Prostate gland (tissue), 2 donors: Measurements from ENCODE around the gene PCK2.

Experiments
- CTCF ChIP-seq, 4 experiments: fragments of 200-600 bp in 2 of 4; fragments of 450-650 bp in 2 of 4; sonication (generic) in 2 of 4; IDR thresholded peaks; 1 replicate in 3 of 4; 2 replicates in 1 of 4; pipeline ENCODE4 v1.5.1; 2016 to 2019; ENCODE audit warnings: antibody characterized with exemption in 4 of 4, mild to moderate bottlenecking in 2 of 4, moderate library complexity in 2 of 4
- POLR2AphosphoS5 ChIP-seq: sonication (generic); formaldehyde crosslinking; IDR thresholded peaks from one replicate; pipeline ENCODE4 v1.6.1; 2017; ENCODE audit warnings: antibody characterized with exemption

GRCh38 chr14:24071144-24071697 is 22.9 kb upstream of the PCK2 start, which contains the start of gene CPNE6:
- TF ChIP-seq POLR2AphosphoS5 (no peak), CTCF (IDR thresholded peaks at IDR 0.05) (no peak)
